HG02759 (cell line): ENCODE data around the gene TBC1D10A.

Experiments used
- ATAC-seq: cut with Tn5 transposase; IDR thresholded peaks from one replicate; pipeline ENCODE4 v1.9.1; 2021; ENCODE audit warnings: mild to moderate bottlenecking, moderate library complexity; ENCODE audit not compliant: unreplicated experiment

The TBC1D10A gene

GRCh38 chr22:30267382-30268302 lies 59.1 kb downstream of the TBC1D10A start:
- ATAC-seq: no peak

GRCh38 chr22:30266445-30267381 lies 60.0 kb downstream of the TBC1D10A start, which contains the start of gene OSM:
Gene OSM (minus strand): TSS chr22:30266851. CDS start chr22:30266799, 52 bp downstream.
- peak; percentile 21 for ATAC-seq

GRCh38 chr22:30265823-30266444 lies 60.8 kb downstream of the TBC1D10A start:
- ATAC-seq: peak; percentile 73

- ATAC-seq: no peak
These were observed 61.5 kb downstream of the TBC1D10A start for GRCh38 chr22:30265131-30265720.

GRCh38 chr22:30263883-30264282 lies 62.9 kb downstream of the TBC1D10A start:
- ATAC-seq: no peak

GRCh38 chr22:30262917-30263741 lies 63.6 kb downstream of the TBC1D10A start:
- no peak for ATAC-seq

- ATAC-seq: no peak
These were observed 64.6 kb downstream of the TBC1D10A start for GRCh38 chr22:30262112-30262511.

- ATAC-seq: no peak
These were observed 65.6 kb downstream of the TBC1D10A start for GRCh38 chr22:30261134-30261533.

GRCh38 chr22:30260682-30261081 lies 66.1 kb downstream of the TBC1D10A start:
- ATAC-seq: no peak

GRCh38 chr22:30260276-30260675 lies 66.5 kb downstream of the TBC1D10A start:
- ATAC-seq: no peak

- ATAC-seq: no peak
These were observed 72.4 kb downstream of the TBC1D10A start for GRCh38 chr22:30254314-30254713.

GRCh38 chr22:30253205-30253852 lies 73.4 kb downstream of the TBC1D10A start:
- no peak for ATAC-seq

GRCh38 chr22:30252411-30253204 lies 74.1 kb downstream of the TBC1D10A start:
- no peak for ATAC-seq

- no peak for ATAC-seq
These were observed 75.0 kb downstream of the TBC1D10A start for GRCh38 chr22:30251711-30252110.

- no peak for ATAC-seq
These were observed 76.0 kb downstream of the TBC1D10A start for GRCh38 chr22:30250661-30251267.

GRCh38 chr22:30250039-30250565 lies 76.6 kb downstream of the TBC1D10A start:
- ATAC-seq: no peak
